ENCODE measurements around the gene SMIM38. TPM values are rescaled to one million over a fixed set of nuclear protein-coding genes. Genes with fewer than 3 reads are reported as not detected.
A peak's percentile ranks its signal among the peaks of the same experiment; 100 is the strongest.

The SMIM38 gene
- total RNA-seq, 1 donor from 2014 or later, result not detected

DNA sequence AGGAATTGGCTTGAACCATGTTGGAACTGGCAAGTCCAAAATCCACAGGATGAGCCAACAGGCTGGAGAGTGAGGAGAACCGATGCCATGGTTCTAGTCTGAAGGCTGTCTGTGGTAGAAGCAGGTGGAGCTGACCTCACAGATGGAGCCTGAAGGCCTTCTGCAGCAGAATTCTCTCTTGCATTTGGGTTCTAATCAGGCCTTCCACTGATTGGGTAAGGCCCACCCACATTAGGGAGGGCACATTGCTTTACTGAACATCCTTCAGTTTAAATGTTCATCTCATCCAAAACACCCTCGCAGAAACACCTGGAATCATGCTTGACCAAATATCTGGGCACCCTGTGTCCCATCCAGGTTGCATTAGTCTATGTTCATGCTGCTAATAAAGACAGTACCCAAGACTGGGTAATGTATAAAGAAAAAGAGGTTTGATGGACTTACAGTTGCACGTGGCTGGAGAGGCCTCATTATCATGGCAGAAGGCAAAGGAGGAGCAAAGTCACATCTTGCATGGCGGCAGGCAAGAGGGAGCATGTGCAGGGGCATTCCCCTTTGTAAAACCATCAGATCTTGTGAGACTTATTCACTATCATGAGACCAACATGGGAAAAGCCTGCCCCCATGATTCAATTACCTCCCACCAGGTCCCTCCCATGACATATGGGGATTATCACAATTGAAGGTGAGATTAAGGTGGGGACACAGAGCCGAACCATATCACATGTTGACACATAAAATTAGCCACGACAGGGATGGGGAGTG is 15.9 kb downstream of the SMIM38 start:
- no peaks in the 10 kb centered on the region for H4K20me1 ChIP-seq (ENCODE audit: insufficient read depth, low read length)
- peaks cover 6% of the 10 kb centered on the region for H3K4me1 ChIP-seq (ENCODE audit: insufficient read depth, low read length)
- no peak overlapping the region for H3K4me3 Mint-ChIP-seq (ENCODE audit: unreplicated experiment)
- peaks cover 4% of the 10 kb centered on the region for H3K4me1 Mint-ChIP-seq (ENCODE audit: low read depth, unreplicated experiment)
- H3K4me3 ChIP-seq (ENCODE audit: insufficient read depth, low read depth, low read length), result no peak overlapping the region
- peaks cover 62% of the 10 kb centered on the region for H3K27me3 Mint-ChIP-seq (ENCODE audit: low read depth, unreplicated experiment)
- DNase-seq (ENCODE audit: low read depth), result no peak
- no peak overlapping the region for H3K27ac Mint-ChIP-seq (ENCODE audit: unreplicated experiment)
- H3K36me3 Mint-ChIP-seq (ENCODE audit: low read depth, unreplicated experiment), result no peaks in the 10 kb centered on the region
- peaks cover 12% of the 10 kb centered on the region for H3K9me3 ChIP-seq (ENCODE audit: insufficient read depth, low read depth, low read length)
- H2AFZ ChIP-seq (ENCODE audit: low read depth, low read length), result no peak overlapping the region
- no peak overlapping the region for H3K9ac ChIP-seq (ENCODE audit: low read length)
- TF ChIP-seq EZH2 (IDR thresholded peaks at IDR 0.05; ENCODE audit: insufficient read depth, low read length), result no peak
- TF ChIP-seq, protein P1, sequence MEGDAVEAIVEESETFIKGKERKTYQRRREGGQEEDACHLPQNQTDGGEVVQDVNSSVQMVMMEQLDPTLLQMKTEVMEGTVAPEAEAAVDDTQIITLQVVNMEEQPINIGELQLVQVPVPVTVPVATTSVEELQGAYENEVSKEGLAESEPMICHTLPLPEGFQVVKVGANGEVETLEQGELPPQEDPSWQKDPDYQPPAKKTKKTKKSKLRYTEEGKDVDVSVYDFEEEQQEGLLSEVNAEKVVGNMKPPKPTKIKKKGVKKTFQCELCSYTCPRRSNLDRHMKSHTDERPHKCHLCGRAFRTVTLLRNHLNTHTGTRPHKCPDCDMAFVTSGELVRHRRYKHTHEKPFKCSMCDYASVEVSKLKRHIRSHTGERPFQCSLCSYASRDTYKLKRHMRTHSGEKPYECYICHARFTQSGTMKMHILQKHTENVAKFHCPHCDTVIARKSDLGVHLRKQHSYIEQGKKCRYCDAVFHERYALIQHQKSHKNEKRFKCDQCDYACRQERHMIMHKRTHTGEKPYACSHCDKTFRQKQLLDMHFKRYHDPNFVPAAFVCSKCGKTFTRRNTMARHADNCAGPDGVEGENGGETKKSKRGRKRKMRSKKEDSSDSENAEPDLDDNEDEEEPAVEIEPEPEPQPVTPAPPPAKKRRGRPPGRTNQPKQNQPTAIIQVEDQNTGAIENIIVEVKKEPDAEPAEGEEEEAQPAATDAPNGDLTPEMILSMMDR (IDR thresholded peaks at IDR 0.05; ENCODE audit: insufficient read depth, low read depth, low read length), result no peak
- peaks cover 17% of the 10 kb centered on the region for H3K9me3 Mint-ChIP-seq (ENCODE audit: unreplicated experiment)
- no peak overlapping the region for H3K4me2 ChIP-seq (ENCODE audit: low read length)
- no peaks in the 10 kb centered on the region for H3K27me3 ChIP-seq (ENCODE audit: insufficient read depth, low read length)
- H3K36me3 ChIP-seq (ENCODE audit: insufficient read depth, low read length), result no peaks in the 10 kb centered on the region
- no peaks in the 10 kb centered on the region for H3K79me2 ChIP-seq (ENCODE audit: insufficient read depth, low read length)
- H3K27ac ChIP-seq (ENCODE audit: low read depth, low read length), result no peak overlapping the region
- no peak for FAIRE-seq

DNA sequence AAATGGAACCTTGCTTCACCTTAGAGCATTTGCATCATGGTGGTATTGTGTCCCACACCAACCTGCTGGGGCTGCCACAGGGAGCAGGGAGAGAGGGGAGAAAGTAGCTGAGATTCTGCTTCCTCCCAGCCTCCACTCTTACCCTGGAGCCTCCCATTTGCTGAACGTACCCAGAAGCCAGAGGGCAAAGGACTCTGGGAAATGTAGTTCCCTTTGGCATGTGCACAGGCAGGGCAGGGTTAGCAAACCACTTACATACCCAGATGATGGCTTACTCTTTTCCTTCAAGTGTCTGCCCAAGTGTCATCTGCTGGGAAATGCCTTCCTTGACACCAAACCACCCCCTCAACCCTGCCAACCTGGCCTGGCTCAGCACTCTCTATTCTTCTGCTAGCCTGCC is 16.9 kb downstream of the SMIM38 start:
- peak overlapping the region; percentile 18 for H2AFZ ChIP-seq (ENCODE audit: low read depth, low read length)
- TF ChIP-seq, protein P1 (IDR thresholded peaks at IDR 0.05; ENCODE audit: insufficient read depth, low read depth, low read length), result no peak
- TF ChIP-seq EZH2 (IDR thresholded peaks at IDR 0.05; ENCODE audit: insufficient read depth, low read length), result no peak

GRCh38 chr11:69173331-69173730 is 17.6 kb downstream of the SMIM38 start:
- H3K4me3 ChIP-seq (ENCODE audit: insufficient read depth, low read depth, low read length), result no peak overlapping the region
- no peak for DNase-seq (ENCODE audit: low read depth)
- H3K4me1 ChIP-seq (ENCODE audit: insufficient read depth, low read length), result no peaks in the 10 kb centered on the region
- peaks cover 19% of the 10 kb centered on the region for H3K9me3 Mint-ChIP-seq (ENCODE audit: unreplicated experiment)
- H3K27ac ChIP-seq (ENCODE audit: low read depth, low read length), result no peak overlapping the region
- FAIRE-seq, result no peak
- H2AFZ ChIP-seq (ENCODE audit: low read depth, low read length), result no peak overlapping the region
- peaks cover 56% of the 10 kb centered on the region for H3K27me3 Mint-ChIP-seq (ENCODE audit: low read depth, unreplicated experiment)
- H3K27me3 ChIP-seq (ENCODE audit: insufficient read depth, low read length), result no peaks in the 10 kb centered on the region
- TF ChIP-seq, protein P1 (IDR thresholded peaks at IDR 0.05; ENCODE audit: insufficient read depth, low read depth, low read length), result no peak
- no peak for TF ChIP-seq EZH2 (IDR thresholded peaks at IDR 0.05; ENCODE audit: insufficient read depth, low read length)
- H3K9me3 ChIP-seq (ENCODE audit: insufficient read depth, low read depth, low read length), result peaks cover 12% of the 10 kb centered on the region
- H4K20me1 ChIP-seq (ENCODE audit: insufficient read depth, low read length), result no peaks in the 10 kb centered on the region
- no peak overlapping the region for H3K4me3 Mint-ChIP-seq (ENCODE audit: unreplicated experiment)
- no peaks in the 10 kb centered on the region for H3K79me2 ChIP-seq (ENCODE audit: insufficient read depth, low read length)
- no peaks in the 10 kb centered on the region for H3K36me3 Mint-ChIP-seq (ENCODE audit: low read depth, unreplicated experiment)
- H3K4me2 ChIP-seq (ENCODE audit: low read length), result no peak overlapping the region
- H3K27ac Mint-ChIP-seq (ENCODE audit: unreplicated experiment), result no peak overlapping the region
- H3K4me1 Mint-ChIP-seq (ENCODE audit: low read depth, unreplicated experiment), result no peaks in the 10 kb centered on the region
- no peaks in the 10 kb centered on the region for H3K36me3 ChIP-seq (ENCODE audit: insufficient read depth, low read length)
- no peak overlapping the region for H3K9ac ChIP-seq (ENCODE audit: low read length)

More for the DNA sequence above, 16.9 kb downstream of the SMIM38 start:
- H3K4me2 ChIP-seq (ENCODE audit: low read length), result no peak overlapping the region
- H3K27me3 Mint-ChIP-seq (ENCODE audit: low read depth, unreplicated experiment), result peaks cover 59% of the 10 kb centered on the region
- peaks cover 19% of the 10 kb centered on the region for H3K9me3 Mint-ChIP-seq (ENCODE audit: unreplicated experiment)
- H3K27ac ChIP-seq (ENCODE audit: low read depth, low read length), result no peak overlapping the region
- no peaks in the 10 kb centered on the region for H3K36me3 ChIP-seq (ENCODE audit: insufficient read depth, low read length)
- no peak overlapping the region for H3K4me3 ChIP-seq (ENCODE audit: insufficient read depth, low read depth, low read length)
- no peaks in the 10 kb centered on the region for H3K4me1 ChIP-seq (ENCODE audit: insufficient read depth, low read length)
- H3K9me3 ChIP-seq (ENCODE audit: insufficient read depth, low read depth, low read length), result peaks cover 12% of the 10 kb centered on the region
- no peak overlapping the region for H3K4me3 Mint-ChIP-seq (ENCODE audit: unreplicated experiment)
- no peak overlapping the region for H3K9ac ChIP-seq (ENCODE audit: low read length)
- DNase-seq (ENCODE audit: low read depth) (no peak), FAIRE-seq (no peak)
- no peaks in the 10 kb centered on the region for H3K4me1 Mint-ChIP-seq (ENCODE audit: low read depth, unreplicated experiment)
- H4K20me1 ChIP-seq (ENCODE audit: insufficient read depth, low read length), result no peaks in the 10 kb centered on the region
- H3K27me3 ChIP-seq (ENCODE audit: insufficient read depth, low read length), result no peaks in the 10 kb centered on the region
- no peaks in the 10 kb centered on the region for H3K36me3 Mint-ChIP-seq (ENCODE audit: low read depth, unreplicated experiment)
- no peaks in the 10 kb centered on the region for H3K79me2 ChIP-seq (ENCODE audit: insufficient read depth, low read length)
- H3K27ac Mint-ChIP-seq (ENCODE audit: unreplicated experiment), result no peak overlapping the region
